ENCODE measurements around the gene MARCHF9. TPM values are rescaled to one million over a fixed set of nuclear protein-coding genes. Genes with fewer than 3 reads are reported as not detected.
"Not testable (repeated sequence)": the region's sequence is repeated elsewhere in the genome, so short reads cannot be mapped to it uniquely, and the experiment has no call there.

MARCHF9 gene
- 33.8 and 34.3 TPM in 2 replicates for total RNA-seq
- long read RNA-seq, result 0 reads

GRCh38 chr12:57754411-57755193, at the start of gene MARCHF9:
Gene MARCHF9, plus strand, starts transcription at chr12:57755103. Its CDS starts 426 bp downstream, at chr12:57755529.
- Mint-ChIP-seq H3K27me3 (no peaks in the 10 kb centered on the region), H3K36me3 (ENCODE audit: insufficient read depth) (peaks cover 21% of the 10 kb centered on the region), H3K4me3 (ENCODE audit: low read depth) (peak within 1 kb of the TSS; percentile 94), H3K4me1 (ENCODE audit: low read depth) (peaks cover 36% of the 10 kb centered on the region), H3K27ac (peak within 1 kb of the TSS; percentile 96), H3K9me3 (ENCODE audit: low read depth) (no peaks in the 10 kb centered on the region)
- no peak for DNase-seq (ENCODE audit: low spot score, unreplicated experiment)
- TF ChIP-seq CTCF (IDR thresholded peaks at IDR 0.05; ENCODE audit: unreplicated experiment), result no peak

DNA sequence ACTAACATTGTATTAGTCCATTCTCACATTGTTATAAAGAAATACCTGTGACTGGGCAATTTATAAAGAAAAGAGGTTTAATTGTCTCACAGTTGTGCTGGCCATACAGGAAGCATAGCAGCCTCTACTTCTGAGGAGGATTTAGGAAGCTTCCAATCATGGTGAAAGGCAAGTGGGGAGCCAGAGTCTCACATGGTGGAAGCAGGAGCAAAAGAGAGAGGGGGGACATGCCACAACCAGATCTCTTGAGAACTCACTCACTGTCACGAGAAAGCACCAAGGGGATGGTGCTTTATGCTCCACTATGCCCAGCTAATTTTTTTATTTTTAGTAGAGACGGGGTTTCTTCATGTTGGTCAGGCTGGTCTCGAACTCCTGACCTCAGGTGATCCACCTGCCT, 47.7 kb upstream of the MARCHF9 start:
- no peak overlapping the region for H3K4me3 Mint-ChIP-seq (ENCODE audit: low read depth)
- no peaks in the 10 kb centered on the region for H3K4me1 Mint-ChIP-seq (ENCODE audit: low read depth)
- peaks cover 8% of the 10 kb centered on the region for H3K9me3 Mint-ChIP-seq (ENCODE audit: low read depth)
- peaks cover 43% of the 10 kb centered on the region for H3K36me3 Mint-ChIP-seq (ENCODE audit: insufficient read depth)
- DNase-seq (ENCODE audit: low spot score, unreplicated experiment), result no peak
- no peak overlapping the region for H3K27ac Mint-ChIP-seq
- no peak for TF ChIP-seq CTCF (IDR thresholded peaks at IDR 0.05; ENCODE audit: unreplicated experiment)
- no peaks in the 10 kb centered on the region for H3K27me3 Mint-ChIP-seq

GRCh38 chr12:57708296-57708695, 46.6 kb upstream of the MARCHF9 start:
- Mint-ChIP-seq H3K4me1 (ENCODE audit: low read depth) (no peaks in the 10 kb centered on the region), H3K27ac (no peak overlapping the region), H3K9me3 (ENCODE audit: low read depth) (peaks cover 4% of the 10 kb centered on the region), H3K27me3 (no peaks in the 10 kb centered on the region), H3K36me3 (ENCODE audit: insufficient read depth) (peaks cover 35% of the 10 kb centered on the region), H3K4me3 (ENCODE audit: low read depth) (no peak overlapping the region)
- no peak for TF ChIP-seq CTCF (IDR thresholded peaks at IDR 0.05; ENCODE audit: unreplicated experiment)
- DNase-seq (ENCODE audit: low spot score, unreplicated experiment), result no peak

DNA sequence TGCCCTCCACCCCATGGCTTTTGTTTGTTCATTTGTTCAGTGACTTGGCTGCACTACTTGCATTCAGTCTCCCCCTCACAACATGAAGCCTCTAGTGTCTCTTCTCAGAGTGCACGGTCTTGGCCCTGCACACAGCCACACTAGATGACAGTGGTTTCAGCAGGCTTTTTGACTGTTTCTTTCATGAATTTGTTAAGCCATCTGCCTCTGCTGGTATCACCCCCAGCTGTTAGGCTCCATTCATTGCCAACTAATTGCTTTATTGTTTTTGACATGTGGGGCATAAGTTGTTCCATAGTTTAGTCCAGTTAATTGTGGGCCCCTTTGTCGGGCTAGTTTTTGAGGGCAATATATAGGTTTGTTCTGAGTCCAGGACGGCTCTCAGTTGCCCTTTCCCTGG, 42.2 kb upstream of the MARCHF9 start:
- no peak for TF ChIP-seq CTCF (IDR thresholded peaks at IDR 0.05; ENCODE audit: unreplicated experiment)
- H3K9me3 Mint-ChIP-seq (ENCODE audit: low read depth), result peaks cover 4% of the 10 kb centered on the region

GRCh38 chr12:57713209-57713608, 41.7 kb upstream of the MARCHF9 start:
- H3K27me3 Mint-ChIP-seq, result no peaks in the 10 kb centered on the region
- H3K4me3 Mint-ChIP-seq (ENCODE audit: low read depth), result no peak overlapping the region
- peaks cover 4% of the 10 kb centered on the region for H3K9me3 Mint-ChIP-seq (ENCODE audit: low read depth)
- no peak for DNase-seq (ENCODE audit: low spot score, unreplicated experiment)
- no peak for TF ChIP-seq CTCF (IDR thresholded peaks at IDR 0.05; ENCODE audit: unreplicated experiment)
- no peak overlapping the region for H3K27ac Mint-ChIP-seq
- peaks cover 25% of the 10 kb centered on the region for H3K36me3 Mint-ChIP-seq (ENCODE audit: insufficient read depth)
- H3K4me1 Mint-ChIP-seq (ENCODE audit: low read depth), result no peaks in the 10 kb centered on the region

More for the DNA sequence above, 42.2 kb upstream of the MARCHF9 start:
- Mint-ChIP-seq H3K36me3 (ENCODE audit: insufficient read depth) (peaks cover 21% of the 10 kb centered on the region), H3K27me3 (no peaks in the 10 kb centered on the region), H3K4me3 (ENCODE audit: low read depth) (no peak overlapping the region), H3K4me1 (ENCODE audit: low read depth) (no peaks in the 10 kb centered on the region), H3K27ac (no peak overlapping the region)
- DNase-seq (ENCODE audit: low spot score, unreplicated experiment), result no peak

DNA sequence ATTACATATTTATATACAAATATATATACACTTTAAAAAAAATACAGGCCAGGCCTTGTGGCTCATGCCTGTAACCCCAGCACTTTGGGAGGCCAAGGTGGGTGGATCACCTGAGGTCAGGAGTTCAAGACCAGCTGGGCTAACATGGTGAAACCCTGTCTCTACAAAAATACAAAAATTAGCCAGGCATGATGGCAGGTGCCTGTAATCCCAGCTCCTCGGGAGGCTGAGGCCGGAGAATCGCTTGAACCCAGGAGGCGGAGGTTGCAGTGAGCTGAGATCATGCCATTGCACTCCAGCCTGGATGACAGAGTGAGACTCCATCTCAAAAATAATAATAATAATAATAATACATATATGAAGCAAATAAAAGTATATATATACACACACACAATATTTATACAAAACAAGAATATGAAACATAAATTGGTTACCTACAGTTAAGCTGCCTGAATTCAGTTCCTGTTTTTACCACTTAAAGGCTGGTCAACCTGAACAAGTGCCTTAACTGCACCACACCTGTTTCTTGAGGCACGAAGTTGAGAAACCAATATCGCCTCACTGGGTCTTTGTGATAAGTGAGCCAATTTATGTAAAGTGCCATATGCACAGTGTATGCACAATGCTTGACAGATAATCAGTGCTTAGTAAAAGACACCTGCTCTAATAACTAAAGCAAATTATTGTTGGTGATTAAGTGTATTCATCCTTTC, 39.7 kb upstream of the MARCHF9 start:
- not testable (repeated sequence) for H3K4me1 Mint-ChIP-seq (ENCODE audit: low read depth); H3K27me3 Mint-ChIP-seq; H3K4me3 Mint-ChIP-seq (ENCODE audit: low read depth); H3K9me3 Mint-ChIP-seq (ENCODE audit: low read depth); H3K27ac Mint-ChIP-seq; DNase-seq (ENCODE audit: low spot score, unreplicated experiment)
- H3K36me3 Mint-ChIP-seq (ENCODE audit: insufficient read depth), result peaks cover 27% of the 10 kb centered on the region
